SKM-1 (cell line): Measurements from ENCODE around the gene CELF2.

Source experiments
- DNase-seq: peaks from one replicate; lab custom pipeline; 2025; ENCODE audit not compliant: unreplicated experiment; lab: John Stamatoyannopoulos, UW

CELF2 gene

DNA sequence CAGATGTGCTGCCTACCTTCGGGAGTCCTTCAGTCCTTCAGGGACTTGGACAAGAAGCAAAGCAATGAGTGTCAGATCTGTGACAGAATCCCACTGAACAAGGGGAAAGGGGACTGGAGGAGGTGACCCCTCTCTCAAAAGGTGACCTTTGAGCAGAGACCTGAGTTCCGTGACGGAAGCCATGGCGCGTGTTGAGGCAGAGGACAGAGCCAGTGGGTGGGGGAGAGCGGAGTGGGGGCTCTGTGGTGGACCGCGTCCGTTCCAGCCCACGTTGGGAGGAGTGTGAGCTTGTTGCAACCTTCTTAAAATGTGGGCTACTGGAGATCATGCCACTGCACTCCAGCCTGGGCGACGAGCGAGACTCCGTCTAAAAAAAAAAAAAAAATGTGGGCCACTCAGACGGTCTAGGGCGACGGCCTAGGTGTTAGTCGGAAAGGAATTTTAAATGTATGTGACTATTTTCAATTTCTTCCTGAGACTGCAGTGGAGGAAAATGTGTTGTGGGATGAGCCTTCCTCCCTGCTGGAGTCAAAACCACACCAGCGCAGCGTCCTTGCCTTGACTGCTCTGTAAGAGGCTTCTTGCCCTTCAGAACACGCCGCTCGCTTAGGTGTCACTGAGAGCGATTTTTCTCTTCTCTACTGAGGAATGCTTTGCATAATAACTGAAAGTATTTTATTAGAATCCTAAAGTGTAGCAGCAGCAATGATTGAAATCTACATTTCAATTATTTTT, 272.7 kb downstream of the CELF2 start:
- no peak for DNase-seq

DNA sequence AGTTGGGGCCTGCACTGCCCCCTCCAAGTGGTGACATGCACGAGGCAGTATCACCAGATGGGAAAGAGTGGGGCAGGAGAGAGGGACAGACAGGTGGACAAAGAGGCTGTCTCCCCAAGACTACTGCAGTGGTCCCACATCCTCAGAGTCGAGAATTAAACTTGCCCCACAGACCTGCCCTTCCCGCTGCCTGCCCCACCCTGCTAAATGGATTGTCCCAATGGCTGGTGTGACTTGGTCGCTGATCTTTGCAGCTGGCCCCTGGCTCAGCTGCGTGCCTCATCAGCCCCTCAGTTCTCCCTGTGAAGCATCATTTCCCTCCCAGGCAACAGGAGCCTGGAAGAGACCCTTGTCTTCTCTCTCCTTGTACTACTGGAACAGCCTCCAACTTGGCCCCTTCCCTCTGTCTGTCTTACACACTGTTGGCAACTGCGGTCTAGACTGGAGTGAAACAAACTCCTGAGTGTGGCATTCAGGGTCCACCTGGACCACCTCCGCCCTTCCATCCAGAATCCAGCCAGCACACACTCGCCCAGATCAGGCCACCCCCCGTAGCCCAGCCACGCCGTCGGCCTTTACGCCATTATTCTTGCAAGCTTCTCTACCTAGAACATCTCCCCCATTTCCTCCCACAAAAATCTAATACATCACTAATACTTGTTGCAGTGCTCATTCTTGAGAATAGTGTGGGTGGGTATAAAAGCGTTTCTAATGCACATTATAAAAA, 275.1 kb downstream of the CELF2 start:
- no peak for DNase-seq

DNA sequence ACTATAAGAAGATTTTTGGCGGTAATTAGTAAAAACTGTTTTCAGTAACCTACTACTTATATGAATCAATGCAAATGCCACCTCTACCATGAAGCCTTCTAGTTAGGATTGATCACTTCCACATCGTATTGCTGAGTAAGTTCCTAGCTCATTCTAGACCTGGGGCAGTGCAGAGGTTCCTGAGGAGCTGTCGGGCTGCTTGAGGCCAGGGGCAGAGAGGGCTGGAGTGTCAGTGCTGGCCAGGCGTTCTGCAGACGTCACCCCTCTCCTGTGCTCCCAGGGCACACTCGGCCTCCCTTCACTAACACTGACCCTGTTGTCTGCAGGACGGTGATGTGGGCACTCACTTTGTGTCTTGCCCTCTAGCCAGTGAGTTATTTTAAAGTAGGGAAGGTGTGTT, 275.7 kb downstream of the CELF2 start:
- no peak for DNase-seq

- no peak for DNase-seq
Measured at GRCh38 chr10:11294831-11295450, 277.3 kb downstream of the CELF2 start.

GRCh38 chr10:11295492-11295891, 277.8 kb downstream of the CELF2 start:
- no peak for DNase-seq

- DNase-seq, result no peak
Measured at GRCh38 chr10:11297136-11297535, 279.5 kb downstream of the CELF2 start.

GRCh38 chr10:11298116-11298515, 280.4 kb downstream of the CELF2 start:
- DNase-seq, result no peak

DNA sequence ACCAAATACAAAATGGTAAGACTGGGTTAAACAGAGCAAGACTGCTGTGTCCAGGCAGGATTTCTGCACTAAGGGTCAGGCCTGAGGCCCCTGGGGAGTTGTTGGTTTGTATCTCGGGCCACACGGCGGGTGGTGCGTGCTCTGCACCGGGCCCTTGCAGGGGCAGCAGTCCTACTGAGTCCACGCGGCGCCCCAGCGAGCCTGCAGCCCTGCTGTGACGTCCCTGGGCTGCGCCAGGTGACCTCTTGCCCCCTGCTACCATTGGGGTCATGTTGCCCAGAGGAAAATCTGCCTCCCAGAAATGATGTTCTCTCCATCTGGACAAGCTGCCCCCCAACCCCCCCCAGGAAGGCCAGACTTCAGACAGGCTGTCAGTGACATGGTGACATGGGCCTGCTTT, 281.5 kb downstream of the CELF2 start:
- DNase-seq, result no peak

DNA sequence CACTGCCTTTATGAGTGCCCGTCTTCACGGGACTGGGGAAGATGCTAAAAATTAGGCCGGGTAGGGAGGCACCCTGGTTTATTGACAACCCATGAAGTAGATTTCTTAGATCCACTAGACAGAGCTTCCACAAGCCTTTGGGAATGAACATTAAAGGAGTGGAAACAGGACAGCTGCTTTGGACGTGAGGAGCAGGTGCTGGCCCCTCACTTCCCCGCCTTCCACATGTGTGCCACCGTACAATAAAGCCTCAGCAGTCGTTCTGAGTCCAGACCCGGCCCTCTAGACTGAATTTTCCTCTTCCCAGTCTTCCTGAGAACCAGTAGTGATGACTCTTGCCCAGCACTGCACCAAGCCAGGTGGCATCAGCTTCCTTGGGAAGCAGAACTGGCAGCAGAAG, 282.4 kb downstream of the CELF2 start:
- DNase-seq, result no peak

- no peak for DNase-seq
Measured at GRCh38 chr10:11300563-11300962, 282.9 kb downstream of the CELF2 start.

GRCh38 chr10:11301571-11302111, 284.0 kb downstream of the CELF2 start:
- no peak for DNase-seq

GRCh38 chr10:11302181-11302580, 284.5 kb downstream of the CELF2 start:
- no peak for DNase-seq

DNA sequence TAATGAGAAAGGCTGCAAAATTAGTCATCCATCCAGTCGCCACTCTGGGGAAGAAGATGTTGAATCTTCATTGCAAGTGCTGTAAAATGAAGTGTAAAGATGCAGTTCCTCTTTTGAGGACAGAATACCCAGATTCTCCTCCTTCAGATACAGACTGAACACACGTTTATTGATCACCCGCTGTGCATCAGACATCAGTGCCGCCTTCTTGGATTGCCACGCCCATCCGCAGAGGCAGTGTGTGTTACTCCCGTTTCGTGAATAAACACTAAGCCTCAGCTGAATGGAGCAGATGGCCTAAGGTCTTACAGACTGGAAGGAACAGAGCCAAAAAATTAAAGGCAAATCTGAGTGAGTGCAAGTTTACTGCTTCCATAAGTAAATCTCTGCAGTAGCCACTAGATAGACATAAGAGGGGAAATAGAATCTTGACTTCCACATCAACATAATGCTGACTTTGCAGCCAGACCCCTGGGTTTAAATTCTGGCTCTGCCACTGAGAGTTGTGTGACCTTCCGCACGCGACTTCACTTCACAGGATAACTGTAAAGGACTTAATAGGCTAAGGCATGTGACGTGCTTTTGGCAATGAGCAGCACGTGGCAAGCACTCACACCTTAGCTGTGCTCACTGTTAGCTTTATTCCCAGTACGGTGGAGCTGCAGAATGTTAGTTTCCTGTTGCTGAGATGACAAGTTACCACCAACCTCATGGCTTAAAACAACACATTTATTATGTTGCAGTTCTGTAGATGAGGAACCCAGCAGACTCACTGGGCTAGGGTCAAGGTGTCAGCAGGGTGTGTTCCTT, 285.9 kb downstream of the CELF2 start:
- DNase-seq, result no peak

DNA sequence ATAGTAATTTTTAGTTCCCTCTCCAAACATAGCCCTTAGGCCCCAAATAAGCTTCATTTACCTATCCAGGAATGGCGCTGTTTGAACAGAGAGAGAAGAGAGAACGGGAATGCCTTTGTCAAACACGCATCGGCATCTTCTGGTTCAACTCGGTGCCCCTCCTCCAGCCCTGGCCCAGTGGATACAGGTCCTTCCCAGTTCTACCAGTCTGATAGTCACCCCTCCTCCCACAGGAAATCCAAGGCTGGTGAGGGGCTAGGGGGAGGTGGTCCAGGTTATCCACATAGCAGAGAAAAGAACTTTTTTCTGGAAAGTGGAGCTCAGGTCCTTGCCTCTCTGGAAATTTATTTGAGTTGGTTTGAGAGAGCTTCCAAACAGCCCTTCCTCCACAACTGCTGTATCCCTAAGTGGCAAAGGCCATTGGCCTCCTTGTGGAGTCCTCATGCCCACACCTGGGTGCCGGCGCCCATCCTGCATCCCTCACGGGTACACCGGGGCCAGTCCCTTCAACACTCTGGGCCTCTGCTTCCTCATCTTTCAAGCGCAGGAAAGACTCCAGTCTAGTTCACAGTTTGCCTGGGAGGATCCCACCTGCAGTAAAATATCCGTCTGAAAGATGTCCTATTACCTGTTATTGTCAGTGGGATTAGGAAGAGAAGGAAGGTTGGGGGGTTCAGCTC, 287.4 kb downstream of the CELF2 start:
- DNase-seq, result no peak

DNA sequence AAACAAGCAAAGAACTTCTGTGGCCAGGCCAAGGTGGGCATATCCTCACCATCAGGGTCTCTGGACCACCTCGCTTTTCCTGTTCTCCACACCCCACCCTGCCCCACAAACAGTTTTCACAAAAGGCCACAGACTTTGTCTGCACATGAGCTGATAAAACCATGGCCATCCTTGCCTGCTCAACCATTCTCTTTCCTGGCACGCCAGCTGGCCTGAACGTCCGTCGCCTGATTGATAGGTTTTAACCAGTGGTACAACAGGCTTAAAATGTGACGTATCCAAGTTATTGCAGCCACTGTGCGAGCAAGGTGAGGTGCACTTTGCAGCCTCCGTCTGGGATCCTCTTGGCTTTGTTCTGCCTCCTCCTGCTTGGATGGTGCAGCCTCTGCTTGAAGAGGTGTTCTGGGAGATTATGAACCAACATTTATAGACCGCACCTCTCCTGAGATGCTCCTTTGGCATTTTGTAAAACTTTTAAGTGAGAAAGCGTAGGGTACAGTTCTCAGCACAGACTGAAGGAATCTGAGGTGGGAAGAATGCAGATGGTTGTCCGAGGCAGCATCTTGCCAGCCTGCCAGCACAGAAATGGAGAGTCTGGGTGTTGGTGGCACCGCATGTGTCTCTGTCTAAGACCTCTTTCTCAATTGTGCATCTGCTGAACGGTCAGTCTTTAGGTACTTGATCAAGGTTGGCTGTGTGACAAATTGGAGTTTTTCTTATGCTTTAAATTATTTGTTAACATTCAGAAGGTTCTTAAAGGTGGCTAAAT, 288.3 kb downstream of the CELF2 start:
- DNase-seq, result no peak

GRCh38 chr10:11307004-11307403, 289.3 kb downstream of the CELF2 start:
- DNase-seq, result no peak

GRCh38 chr10:11307937-11308336, 290.3 kb downstream of the CELF2 start:
- DNase-seq, result no peak

- no peak for DNase-seq
Measured at GRCh38 chr10:11311027-11311426, 293.4 kb downstream of the CELF2 start.

GRCh38 chr10:11313463-11313862, 295.8 kb downstream of the CELF2 start:
- no peak for DNase-seq
